Measurements from ENCODE around the gene OMA1. TPM values are rescaled to one million over a fixed set of nuclear protein-coding genes. Genes with fewer than 3 reads are reported as not detected.
"Not testable (repeated sequence)": the region's sequence is repeated elsewhere in the genome, so short reads cannot be mapped to it uniquely, and the experiment has no call there.

OMA1 gene
- total and polyA plus RNA-seq, 7 donors, result 10.6 to 74.9 (median 34.3) TPM

DNA sequence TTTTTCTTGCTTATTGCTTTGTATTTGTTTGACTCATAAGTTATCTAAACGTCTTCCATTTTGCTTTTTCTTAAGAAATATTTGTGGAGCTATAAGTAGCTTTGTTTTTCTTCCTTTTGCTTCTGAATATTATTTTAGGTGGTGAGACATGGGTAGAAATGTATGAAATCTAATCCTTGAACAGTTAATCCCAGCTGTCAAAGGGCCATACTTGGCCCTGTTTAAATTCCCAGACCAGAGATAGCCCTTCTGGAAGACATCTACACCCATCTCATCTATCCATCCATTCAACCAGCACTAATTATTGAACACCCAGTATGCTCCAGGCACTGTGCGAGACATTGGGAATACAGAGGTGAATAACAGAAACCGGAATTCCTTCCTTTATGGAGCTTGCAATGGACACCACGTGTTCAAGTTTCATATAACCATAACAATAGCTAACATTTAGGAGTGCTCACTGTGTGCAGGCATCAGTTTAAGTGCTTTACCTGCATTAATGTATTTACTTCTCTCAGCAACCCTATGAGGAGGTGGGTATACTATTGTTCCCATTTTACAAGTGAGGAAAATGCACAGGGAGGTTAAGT, 21.8 kb upstream of the OMA1 start:
- Histone ChIP-seq H3K36me3 (no peaks in the 10 kb centered on the region), H3K4me1 (no peaks in the 10 kb centered on the region), H3K27me3 (peaks cover 0 to 12% (median 0%) of the 10 kb centered on the region in 3 donors), H3K4me3 (no peak overlapping the region), H3K9me3 (no peaks in the 10 kb centered on the region), H3K27ac (no peak overlapping the region)
- intact Hi-C loops (cut with DNase I), result no loop called here
- TF ChIP-seq, protein P1, sequence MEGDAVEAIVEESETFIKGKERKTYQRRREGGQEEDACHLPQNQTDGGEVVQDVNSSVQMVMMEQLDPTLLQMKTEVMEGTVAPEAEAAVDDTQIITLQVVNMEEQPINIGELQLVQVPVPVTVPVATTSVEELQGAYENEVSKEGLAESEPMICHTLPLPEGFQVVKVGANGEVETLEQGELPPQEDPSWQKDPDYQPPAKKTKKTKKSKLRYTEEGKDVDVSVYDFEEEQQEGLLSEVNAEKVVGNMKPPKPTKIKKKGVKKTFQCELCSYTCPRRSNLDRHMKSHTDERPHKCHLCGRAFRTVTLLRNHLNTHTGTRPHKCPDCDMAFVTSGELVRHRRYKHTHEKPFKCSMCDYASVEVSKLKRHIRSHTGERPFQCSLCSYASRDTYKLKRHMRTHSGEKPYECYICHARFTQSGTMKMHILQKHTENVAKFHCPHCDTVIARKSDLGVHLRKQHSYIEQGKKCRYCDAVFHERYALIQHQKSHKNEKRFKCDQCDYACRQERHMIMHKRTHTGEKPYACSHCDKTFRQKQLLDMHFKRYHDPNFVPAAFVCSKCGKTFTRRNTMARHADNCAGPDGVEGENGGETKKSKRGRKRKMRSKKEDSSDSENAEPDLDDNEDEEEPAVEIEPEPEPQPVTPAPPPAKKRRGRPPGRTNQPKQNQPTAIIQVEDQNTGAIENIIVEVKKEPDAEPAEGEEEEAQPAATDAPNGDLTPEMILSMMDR (IDR thresholded peaks at IDR 0.05), result no peak
- TF ChIP-seq POLR2A (IDR thresholded peaks at IDR 0.05), result no peak
- no peak for TF ChIP-seq EP300 (IDR thresholded peaks at IDR 0.05)
- TF ChIP-seq POLR2AphosphoS5 (IDR thresholded peaks at IDR 0.05), result no peak
- 78 to 82% methylated on average over 4 of the region's 4 CpGs for WGBS, 2 donors
- no peak for DNase-seq

- TF ChIP-seq EP300 (IDR thresholded peaks at IDR 0.05) (no peak), POLR2AphosphoS5 (IDR thresholded peaks at IDR 0.05) (no peak), POLR2A (IDR thresholded peaks at IDR 0.05) (no peak)
- TF ChIP-seq, protein P1 (IDR thresholded peaks at IDR 0.05), result no peak
- intact Hi-C loops (cut with DNase I), result no loop called here
- H3K9me3 ChIP-seq, result no peaks in the 10 kb centered on the region
- no peak for DNase-seq
- H3K27me3 ChIP-seq, result peaks cover 0 to 2% (median 0%) of the 10 kb centered on the region in 3 donors
- no peaks in the 10 kb centered on the region for H3K36me3 ChIP-seq
- no peaks in the 10 kb centered on the region for H3K4me1 ChIP-seq
- 72 to 77% methylated on average over 3 of the region's 3 CpGs for WGBS, 2 donors
- no peak overlapping the region for H3K27ac ChIP-seq
- H3K4me3 ChIP-seq, result no peak overlapping the region
Measured at GRCh38 chr1:58566339-58566738, 19.8 kb upstream of the OMA1 start.

- DNase-seq; H3K27ac ChIP-seq; intact Hi-C loops (cut with DNase I); H3K27me3 ChIP-seq; H3K4me3 ChIP-seq; H3K9me3 ChIP-seq; H3K4me1 ChIP-seq; H3K36me3 ChIP-seq: not testable (repeated sequence)
- WGBS, 2 donors, result 88 to 89% methylated on average over 1 of the region's 1 CpG
Measured at GRCh38 chr1:58563715-58564114, 17.2 kb upstream of the OMA1 start.

DNA sequence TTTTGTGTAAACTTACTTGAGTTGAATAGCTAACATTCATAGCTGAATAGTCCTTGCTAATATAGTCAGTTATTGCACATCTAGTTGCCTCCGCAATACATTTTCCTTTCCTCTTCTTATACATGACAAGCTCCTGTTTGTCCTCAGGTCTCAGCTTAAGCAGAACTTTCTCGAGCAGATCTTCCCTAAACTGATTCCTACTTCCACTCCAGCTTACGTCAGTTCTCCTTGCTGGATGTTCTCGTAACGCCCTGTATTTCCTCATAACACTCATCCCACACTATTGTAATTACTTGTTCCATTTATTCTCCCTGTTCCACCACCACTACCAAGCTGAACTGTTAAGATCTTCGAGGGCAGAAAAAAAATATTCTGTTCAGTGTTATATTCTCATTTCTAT, 15.1 kb upstream of the OMA1 start:
- no peaks in the 10 kb centered on the region for H3K36me3 ChIP-seq
- 69 to 76% methylated on average over 6 of the region's 6 CpGs for WGBS, 2 donors
- no peak for TF ChIP-seq POLR2AphosphoS5 (IDR thresholded peaks at IDR 0.05)
- no peaks in the 10 kb centered on the region for H3K27me3 ChIP-seq
- H3K4me3 ChIP-seq, result no peak overlapping the region
- intact Hi-C loops (cut with DNase I), result no loop called here
- H3K9me3 ChIP-seq, result peaks cover 0 to 5% (median 2%) of the 10 kb centered on the region in 4 donors
- no peaks in the 10 kb centered on the region for H3K4me1 ChIP-seq
- H3K27ac ChIP-seq, result no peak overlapping the region
- DNase-seq, result no peak

DNA sequence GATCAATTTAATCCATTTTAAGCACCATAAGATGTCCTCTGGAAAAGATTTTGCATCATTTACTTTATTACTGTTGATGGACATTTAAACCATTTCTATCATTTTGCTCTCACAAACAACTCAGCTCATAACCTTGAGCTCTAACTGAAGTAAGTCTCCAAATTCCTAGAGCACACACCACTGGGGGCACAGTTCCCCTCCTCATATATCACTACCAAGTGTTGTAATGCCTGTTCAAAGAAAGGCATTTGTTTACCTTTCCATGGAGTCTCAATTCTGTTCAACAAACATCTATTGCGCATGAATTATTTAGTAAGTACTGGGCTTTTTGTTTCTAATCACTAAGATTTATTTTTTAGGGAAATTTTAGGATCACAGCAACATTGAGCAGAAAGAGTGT, 8.9 kb upstream of the OMA1 start:
- Histone ChIP-seq H3K4me1 (no peaks in the 10 kb centered on the region), H3K27me3 (no peaks in the 10 kb centered on the region), H3K36me3 (no peaks in the 10 kb centered on the region), H3K4me3 (no peak overlapping the region), H3K27ac (no peak overlapping the region), H3K9me3 (peaks cover 0 to 5% (median 2%) of the 10 kb centered on the region in 4 donors)
- TF ChIP-seq POLR2AphosphoS5 (IDR thresholded peaks at IDR 0.05) (no peak), EP300 (IDR thresholded peaks at IDR 0.05) (no peak), POLR2A (IDR thresholded peaks at IDR 0.05) (no peak)
- TF ChIP-seq, protein P1 (IDR thresholded peaks at IDR 0.05), result no peak
- intact Hi-C loops (cut with DNase I), result no loop called here
- DNase-seq, result no peak
- 95 to 99% methylated on average over 1 of the region's 1 CpG for WGBS, 2 donors

Measured in sigmoid colon (tissue), 7 donors.